DND-41 (cell line): Measurements from ENCODE around the gene TAOK3.

ENCODE experiments used
- ATAC-seq: fragments of 200-7000 bp; cut with Tn5 transposase; 3 replicates; pipeline ENCODE4 v1.9.1; 2021; ENCODE audit warnings: low read depth; ENCODE audit not compliant: insufficient read depth
- DNase-seq: peaks from one replicate; pipeline ENCODE4 v3.0.0-alpha.2; 2020
- H2AFZ ChIP-seq: 2 replicates; pipeline ENCODE4 v1.6.0; 2012; ENCODE audit warnings: low read depth, low read length
- H3K27ac ChIP-seq: 2 replicates; pipeline ENCODE4 v1.5.1; 2012; ENCODE audit warnings: low read length, inconsistent platforms
- H3K27me3 ChIP-seq: fragments of 200-600 bp; sonication (generic); 2 replicates; pipeline ENCODE4 v1.6.0; 2012; ENCODE audit warnings: low read length, mild to moderate bottlenecking, inconsistent platforms; ENCODE audit not compliant: insufficient read depth, poor library complexity
- H3K36me3 ChIP-seq: 2 replicates; pipeline ENCODE4 v1.5.1; 2012; ENCODE audit warnings: low read length, inconsistent platforms; ENCODE audit not compliant: insufficient read depth
- H3K4me1 ChIP-seq: 2 replicates; pipeline ENCODE4 v1.5.1; 2012; ENCODE audit warnings: mild to moderate bottlenecking, low read length; ENCODE audit not compliant: insufficient read depth
- H3K4me2 ChIP-seq: 2 replicates; pipeline ENCODE4 v1.6.0; 2012; ENCODE audit warnings: mild to moderate bottlenecking, moderate library complexity, low read length, inconsistent platforms; ENCODE audit not compliant: insufficient read depth
- H3K4me3 ChIP-seq, 2 experiments: fragments of 200-600 bp in 1 of 2; shearing (Covaris generic) in 1 of 2; 2 replicates each; pipeline ENCODE4 v1.5.1; 2012 to 2016; ENCODE audit warnings: inconsistent platforms in 2 of 2, low read length in 2 of 2, mild to moderate bottlenecking in 2 of 2, low read depth in 1 of 2, moderate library complexity in 1 of 2
- H3K79me2 ChIP-seq: 2 replicates; pipeline ENCODE4 v1.6.0; 2012; ENCODE audit warnings: low read length, inconsistent platforms; ENCODE audit not compliant: insufficient read depth
- H3K9ac ChIP-seq: 2 replicates; pipeline ENCODE4 v1.6.0; 2012; ENCODE audit warnings: low read depth, mild to moderate bottlenecking, inconsistent platforms, low read length, moderate library complexity
- H3K9me3 ChIP-seq: 2 replicates; pipeline ENCODE4 v1.5.1; 2012; ENCODE audit warnings: low read length, moderate library complexity, mild to moderate bottlenecking, inconsistent platforms; ENCODE audit not compliant: insufficient read depth, severe bottlenecking
- H4K20me1 ChIP-seq: 2 replicates; pipeline ENCODE4 v1.6.0; 2012; ENCODE audit warnings: low read length; ENCODE audit not compliant: insufficient read depth
- EZH2 ChIP-seq: IDR thresholded peaks from 3 replicates; pipeline ENCODE4 v1.6.1; 2012; ENCODE audit warnings: borderline replicate concordance, low read depth, mild to moderate bottlenecking, moderate library complexity, low read length, inconsistent platforms; ENCODE audit not compliant: severe bottlenecking
- TF ChIP-seq, protein P1 (sequence below): IDR thresholded peaks from 2 replicates; pipeline ENCODE4 v1.5.1; 2012; ENCODE audit warnings: borderline replicate concordance, low read length, moderate library complexity, mild to moderate bottlenecking; ENCODE audit not compliant: poor library complexity, severe bottlenecking; ENCODE audit errors: extremely low read depth

Gene TAOK3

GRCh38 chr12:118101051-118101450 is 271.7 kb downstream of the TAOK3 start:
- TF ChIP-seq EZH2, result no peak
- TF ChIP-seq, protein P1, sequence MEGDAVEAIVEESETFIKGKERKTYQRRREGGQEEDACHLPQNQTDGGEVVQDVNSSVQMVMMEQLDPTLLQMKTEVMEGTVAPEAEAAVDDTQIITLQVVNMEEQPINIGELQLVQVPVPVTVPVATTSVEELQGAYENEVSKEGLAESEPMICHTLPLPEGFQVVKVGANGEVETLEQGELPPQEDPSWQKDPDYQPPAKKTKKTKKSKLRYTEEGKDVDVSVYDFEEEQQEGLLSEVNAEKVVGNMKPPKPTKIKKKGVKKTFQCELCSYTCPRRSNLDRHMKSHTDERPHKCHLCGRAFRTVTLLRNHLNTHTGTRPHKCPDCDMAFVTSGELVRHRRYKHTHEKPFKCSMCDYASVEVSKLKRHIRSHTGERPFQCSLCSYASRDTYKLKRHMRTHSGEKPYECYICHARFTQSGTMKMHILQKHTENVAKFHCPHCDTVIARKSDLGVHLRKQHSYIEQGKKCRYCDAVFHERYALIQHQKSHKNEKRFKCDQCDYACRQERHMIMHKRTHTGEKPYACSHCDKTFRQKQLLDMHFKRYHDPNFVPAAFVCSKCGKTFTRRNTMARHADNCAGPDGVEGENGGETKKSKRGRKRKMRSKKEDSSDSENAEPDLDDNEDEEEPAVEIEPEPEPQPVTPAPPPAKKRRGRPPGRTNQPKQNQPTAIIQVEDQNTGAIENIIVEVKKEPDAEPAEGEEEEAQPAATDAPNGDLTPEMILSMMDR, result no peak
- Histone ChIP-seq H3K9ac (no peak overlapping the region), H3K79me2 (no peaks in the 10 kb centered on the region), H3K27me3 (no peaks in the 10 kb centered on the region), H2AFZ (no peak overlapping the region), H3K4me1 (peaks cover 20% of the 10 kb centered on the region), H3K9me3 (no peaks in the 10 kb centered on the region), H3K36me3 (no peaks in the 10 kb centered on the region), H3K4me2 (no peak overlapping the region), H3K27ac (no peak overlapping the region), H3K4me3 (no peak overlapping the region), H4K20me1 (no peaks in the 10 kb centered on the region)
- ATAC-seq (no peak), DNase-seq (no peak)
